H1 (cell line): Measurements from ENCODE around the gene RPS6KB2. TPM values are rescaled to one million over a fixed set of nuclear protein-coding genes. Genes with fewer than 3 reads are reported as not detected.

Experiments used
- BRCA1 ChIP-seq: IDR thresholded peaks from 2 replicates; pipeline ENCODE4 v1.6.1; 2012; ENCODE audit warnings: low read depth, low read length, improper control_type of control experiment
- CHD2 ChIP-seq: IDR thresholded peaks from 2 replicates; pipeline ENCODE4 v1.6.1; 2012; ENCODE audit warnings: low read length, improper control_type of control experiment
- CREB1 ChIP-seq: IDR thresholded peaks from 2 replicates; pipeline ENCODE4 v1.6.1; 2012; ENCODE audit warnings: inconsistent platforms
- E2F6 ChIP-seq: IDR thresholded peaks from 2 replicates; pipeline ENCODE4 v1.6.1; 2012; ENCODE audit warnings: inconsistent platforms
- GTF2F1 ChIP-seq: IDR thresholded peaks from 2 replicates; pipeline ENCODE4 v1.6.1; 2012; ENCODE audit warnings: low read depth, low read length, improper control_type of control experiment, borderline replicate concordance
- HDAC2 ChIP-seq, 2 experiments: fragments of 300-600 bp in 1 of 2; sonication (generic) in 1 of 2; IDR thresholded peaks; 2 replicates each; pipeline ENCODE4 v1.6.1; 2011 to 2012; ENCODE audit warnings: low read depth in 2 of 2, low read length in 2 of 2, mild to moderate bottlenecking in 2 of 2, moderate library complexity in 2 of 2, borderline replicate concordance in 1 of 2, inconsistent platforms in 1 of 2
- JUN ChIP-seq: IDR thresholded peaks from 2 replicates; pipeline ENCODE4 v1.6.1; 2011; ENCODE audit warnings: low read depth, mild to moderate bottlenecking, improper control_type of control experiment, low read length
- KDM1A ChIP-seq: fragments of 200-600, 300-600 bp; sonication (generic); IDR thresholded peaks from 2 replicates; pipeline ENCODE4 v1.7.1; 2016; ENCODE audit warnings: mild to moderate bottlenecking, low read length, borderline replicate concordance
- KDM4A ChIP-seq: IDR thresholded peaks from one replicate; pipeline ENCODE4 v1.7.1; 2012; ENCODE audit warnings: low read depth, mild to moderate bottlenecking, moderate library complexity, low read length, inconsistent platforms; ENCODE audit not compliant: severe bottlenecking
- MAX ChIP-seq: IDR thresholded peaks from 2 replicates; pipeline ENCODE4 v1.6.1; 2012; ENCODE audit warnings: inconsistent platforms
- NRF1 ChIP-seq: IDR thresholded peaks from 2 replicates; pipeline ENCODE4 v1.6.1; 2011; ENCODE audit warnings: mild to moderate bottlenecking, low read depth, low read length, improper control_type of control experiment
- POLR2A ChIP-seq, 2 experiments: IDR thresholded peaks; 1 replicate in 1 of 2; 2 replicates in 1 of 2; pipeline ENCODE4 v1.6.1; 2011; ENCODE audit warnings: low read depth in 2 of 2, low read length in 2 of 2, mild to moderate bottlenecking in 2 of 2; ENCODE audit errors: control extremely low read depth in 1 of 2
- POLR2AphosphoS5 ChIP-seq: IDR thresholded peaks from 2 replicates; pipeline ENCODE4 v1.6.1; 2011; ENCODE audit warnings: low read depth, low read length
- RXRA ChIP-seq: IDR thresholded peaks from 2 replicates; pipeline ENCODE4 v1.6.1; 2011; ENCODE audit warnings: low read depth, mild to moderate bottlenecking, low read length, moderate library complexity; ENCODE audit not compliant: insufficient read depth
- SIN3A ChIP-seq, 2 experiments: IDR thresholded peaks in 1 of 2; conservative IDR thresholded peaks in 1 of 2; 2 replicates each; pipeline ENCODE4 v1.6.1; 2011 to 2012; ENCODE audit warnings: low read length in 2 of 2, improper control_type of control experiment in 1 of 2, low read depth in 1 of 2, mild to moderate bottlenecking in 1 of 2
- SP1 ChIP-seq: IDR thresholded peaks from 2 replicates; pipeline ENCODE4 v1.6.1; 2011; ENCODE audit warnings: low read depth, low read length
- SP2 ChIP-seq: IDR thresholded peaks from 2 replicates; pipeline ENCODE4 v1.6.1; 2012; ENCODE audit warnings: mild to moderate bottlenecking, low read length, inconsistent platforms
- TAF1 ChIP-seq: IDR thresholded peaks from 2 replicates; pipeline ENCODE4 v1.6.1; 2011; ENCODE audit warnings: mild to moderate bottlenecking, low read depth, low read length
- TBP ChIP-seq: IDR thresholded peaks from 2 replicates; pipeline ENCODE4 v1.6.1; 2011; ENCODE audit warnings: low read depth, low read length, improper control_type of control experiment
- TCF12 ChIP-seq: IDR thresholded peaks from 2 replicates; pipeline ENCODE4 v1.6.1; 2011; ENCODE audit warnings: low read depth, mild to moderate bottlenecking, low read length
- USF2 ChIP-seq: IDR thresholded peaks from 2 replicates; pipeline ENCODE4 v1.6.1; 2011; ENCODE audit warnings: low read length, improper control_type of control experiment
- YY1 ChIP-seq: IDR thresholded peaks from 2 replicates; pipeline ENCODE4 v1.6.1; 2011; ENCODE audit warnings: low read depth, mild to moderate bottlenecking, low read length
- polyA plus RNA-seq, 7 experiments: library from polyadenylated mRNA; depleted of rRNA in 3 of 7; stranded (reverse) in 5 of 7; unstranded in 2 of 7; fragments of >200 nt in 5 of 7; fragments of 200-250 nt in 2 of 7; gene quantifications; 1 replicate in 5 of 7; 2 replicates in 1 of 7; 4 replicates in 1 of 7; pipeline versions ENCODE4 v1.2.1 to v1.2.3, GENCODE V29; 2011 to 2013; ENCODE audit warnings: missing spikeins in 2 of 7, mixed read lengths in 2 of 7
- total RNA-seq: library from RNA; stranded (reverse); fragmentation: NEBNext Ultra II Directional; extraction: Animal tissue kit (Norgen Biotek cat#: 25700); gene quantifications from 2 replicates; pipeline ENCODE4 v1.2.1, GENCODE V29; 2021

RPS6KB2 gene
- total and polyA plus RNA-seq, 2 of the 8 experiments (the other 6 are each of a cell fraction or from before 2014, with no cell fraction given): 41.0 to 47.1 TPM

- TF ChIP-seq POLR2A (IDR thresholded peaks at IDR 0.05; ENCODE audit: control extremely low read depth in 1 of 2, low read depth in 2 of 2, low read length in 2 of 2): peak in 1 of 2 experiments; percentile 64; a peak in 2 of 3 replicates
- TF ChIP-seq RXRA: no peak
- 0 out of 4 replicates have a peak, but pooled peaks of 1 of the 2 experiments have one; percentile 82 for TF ChIP-seq HDAC2 (IDR thresholded peaks at IDR 0.05; ENCODE audit: borderline replicate concordance in 1 of 2, low read depth in 2 of 2, low read length in 2 of 2)
- TF ChIP-seq TAF1: peak; percentile 92
- TF ChIP-seq USF2: peak; percentile 26; the same call in 1 of the 2 replicates
- peak; percentile 70 for TF ChIP-seq POLR2AphosphoS5
- TF ChIP-seq SIN3A (conservative IDR thresholded peaks at IDR 0.05 in 1 of 2, IDR thresholded peaks at IDR 0.05 in 1 of 2; ENCODE audit: low read depth in 1 of 2, low read length in 2 of 2): peak in 1 of 2 experiments; percentile 56; a peak in 1 of 4 replicates
- peak; percentile 83 for TF ChIP-seq NRF1
- peak; percentile 60 for TF ChIP-seq SP2
- TF ChIP-seq BRCA1: no peak
- TF ChIP-seq CREB1: peak; percentile 54
- TF ChIP-seq TBP: peak; percentile 80
- TF ChIP-seq KDM1A: peak; percentile 24; the same call in 1 of the 2 replicates
- peak; percentile 100 for TF ChIP-seq YY1
- peak; percentile 95 for TF ChIP-seq SP1
- no peak for TF ChIP-seq TCF12
- TF ChIP-seq GTF2F1: 0 out of 2 replicates have a peak, but pooled peaks have one; percentile 32
- TF ChIP-seq KDM4A: peak; percentile 99
- no peak for TF ChIP-seq JUN
- TF ChIP-seq E2F6: peak; percentile 100
- TF ChIP-seq MAX: peak; percentile 100
- TF ChIP-seq CHD2: peak; percentile 80
These were observed 54.8 kb downstream of the RPS6KB2 start, which contains the start of gene AIP (continued) for GRCh38 chr11:67482827-67483798.
